Suprapubic skin (tissue), 4 donors: ENCODE data around the gene CXCL12. TPM values are rescaled to one million over a fixed set of nuclear protein-coding genes. Genes with fewer than 3 reads are reported as not detected.

Experiments used
- DNase-seq, 2 donors: peaks; one replicate each; pipeline ENCODE4 v3.0.0-alpha.2; 2019; ENCODE audit warnings: low spot score in 2 of 2
- H3K27ac ChIP-seq: fragments of 200-600 bp; sonication (generic); one replicate; pipeline ENCODE4 v1.5.1; 2019
- H3K27me3 ChIP-seq: fragments of 200-600 bp; sonication (generic); one replicate; pipeline ENCODE4 v1.5.1; 2019
- H3K36me3 ChIP-seq: fragments of 200-600 bp; sonication (generic); one replicate; pipeline ENCODE4 v1.5.1; 2019
- H3K4me1 ChIP-seq: fragments of 200-600 bp; sonication (generic); one replicate; pipeline ENCODE4 v1.5.1; 2019
- H3K4me3 ChIP-seq: fragments of 200-600 bp; sonication (generic); one replicate; pipeline ENCODE4 v1.5.1; 2019; ENCODE audit warnings: mild to moderate bottlenecking
- H3K9me3 ChIP-seq: fragments of 200-600 bp; sonication (generic); one replicate; pipeline ENCODE4 v1.5.1; 2019
- CTCF ChIP-seq, 2 donors: fragments of 200-600 bp in 1 of 2; fragments of 450-650 bp in 1 of 2; sonication (generic) in 1 of 2; IDR thresholded peaks; one replicate each; pipeline ENCODE4 v1.5.1; 2016 to 2019; ENCODE audit warnings: antibody characterized with exemption in 2 of 2, mild to moderate bottlenecking in 1 of 2, moderate library complexity in 1 of 2
- EP300 ChIP-seq: sonication (generic); formaldehyde crosslinking; IDR thresholded peaks from one replicate; pipeline ENCODE4 v1.6.1; 2017; ENCODE audit warnings: antibody characterized with exemption
- POLR2A ChIP-seq, 2 donors: fragments of 450-650 bp; IDR thresholded peaks; one replicate each; pipeline ENCODE4 v1.6.1; 2017; ENCODE audit warnings: antibody characterized with exemption in 2 of 2, mild to moderate bottlenecking in 2 of 2, moderate library complexity in 2 of 2
- POLR2AphosphoS5 ChIP-seq, 3 donors: sonication (generic); formaldehyde crosslinking; IDR thresholded peaks; one replicate each; pipeline ENCODE4 v1.6.1; 2017; ENCODE audit warnings: antibody characterized with exemption in 3 of 3
- WGBS: methylation state at CpG from one replicate; pipeline ENCODE4 v1.1.5; 2018; 5-methylcytosine and 5-hydroxymethylcytosine counted together
- total RNA-seq, 4 donors: library from RNA; depleted of rRNA; stranded (reverse); fragments of >200 nt; gene quantifications; one replicate each; pipeline ENCODE4 v1.1.0, GENCODE V29; 2016

CXCL12 gene
- total RNA-seq, 4 donors from 2014 or later: 13.9 to 44.7 (median 27.6) TPM

- Histone ChIP-seq H3K4me3 (no peak overlapping the region), H3K9me3 (no peaks in the 10 kb centered on the region), H3K4me1 (no peaks in the 10 kb centered on the region), H3K27ac (no peak overlapping the region), H3K27me3 (no peaks in the 10 kb centered on the region), H3K36me3 (no peaks in the 10 kb centered on the region)
- no peak for TF ChIP-seq EP300
- TF ChIP-seq CTCF (IDR thresholded peaks at IDR 0.05): no peak
- no peak for TF ChIP-seq POLR2A (IDR thresholded peaks at IDR 0.05)
- TF ChIP-seq POLR2AphosphoS5 (IDR thresholded peaks at IDR 0.05): no peak
- no peak for DNase-seq
Observed at GRCh38 chr10:44330431-44330830, 54.5 kb downstream of the CXCL12 start.

- DNase-seq: no peak
- no peaks in the 10 kb centered on the region for H3K27me3 ChIP-seq
- H3K27ac ChIP-seq: no peak overlapping the region
- WGBS: 92% methylated on average over 2 of the region's 2 CpGs
- no peak overlapping the region for H3K4me3 ChIP-seq
- no peaks in the 10 kb centered on the region for H3K4me1 ChIP-seq
- no peaks in the 10 kb centered on the region for H3K9me3 ChIP-seq
- H3K36me3 ChIP-seq: no peaks in the 10 kb centered on the region
- no peak for TF ChIP-seq CTCF (IDR thresholded peaks at IDR 0.05)
- no peak for TF ChIP-seq EP300
- no peak for TF ChIP-seq POLR2A (IDR thresholded peaks at IDR 0.05)
- no peak for TF ChIP-seq POLR2AphosphoS5 (IDR thresholded peaks at IDR 0.05)
Observed at GRCh38 chr10:44327461-44327860, 57.4 kb downstream of the CXCL12 start.
